Panc1 (cell line): ENCODE results near the gene SYPL2. TPM values are rescaled to one million over a fixed set of nuclear protein-coding genes. Genes with fewer than 3 reads are reported as not detected.

Source experiments
- ATAC-seq: fragments of 200-7000 bp; cut with Tn5 transposase; 2 replicates; pipeline ENCODE4 v1.9.1; 2020; ENCODE audit warnings: mild to moderate bottlenecking, moderate library complexity
- BruUV-seq: library from RNA; stranded (reverse); fragments of 400-500 nt; replicated peaks from 2 replicates; lab custom pipeline; 2021; lab: Mats Ljungman, UMichigan
- CTCF ChIA-PET: fragments of 300-600 bp; sonication (Branson Sonifier 250); formaldehyde crosslinking; loops from one replicate; lab custom pipeline; 2022; ENCODE audit warnings: antibody characterized with exemption; lab: Charles Lee
- POLR2A ChIA-PET: fragments of 300-600 bp; sonication (Branson Sonifier 250); formaldehyde crosslinking; loops from one replicate; lab custom pipeline; 2022; ENCODE audit warnings: antibody characterized with exemption; lab: Charles Lee
- DNase-seq: peaks from one replicate; pipeline ENCODE4 v3.0.0-alpha.2; 2010; ENCODE audit warnings: low read depth, low spot score
- H3K27ac ChIP-seq: 2 replicates; pipeline ENCODE4 v1.5.1; 2011; ENCODE audit warnings: mild to moderate bottlenecking, low read length, inconsistent platforms
- H3K27me3 ChIP-seq: fragments of 200-500 bp; sonication (Bioruptor generic); 2 replicates; pipeline ENCODE4 v1.6.0; 2014; ENCODE audit warnings: low read length, inconsistent platforms; ENCODE audit not compliant: control insufficient read depth, insufficient read depth
- H3K36me3 ChIP-seq: fragments of 200-500 bp; sonication (Bioruptor generic); 2 replicates; pipeline ENCODE4 v1.5.1; 2014; ENCODE audit warnings: inconsistent platforms, mild to moderate bottlenecking, low read length, moderate library complexity; ENCODE audit not compliant: control insufficient read depth, insufficient read depth
- H3K4me1 ChIP-seq: 2 replicates; pipeline ENCODE4 v1.5.1; 2011; ENCODE audit warnings: inconsistent platforms, mild to moderate bottlenecking, low read length, moderate library complexity; ENCODE audit not compliant: control insufficient read depth, insufficient read depth
- H3K4me3 ChIP-seq, 2 experiments: 2 replicates each; pipeline ENCODE4 v1.5.1; 2011 to 2012; ENCODE audit warnings: low read depth in 2 of 2, low read length in 2 of 2, mild to moderate bottlenecking in 2 of 2, inconsistent platforms in 1 of 2, moderate library complexity in 1 of 2
- H3K9me3 ChIP-seq: fragments of 200-500 bp; sonication (Bioruptor generic); 2 replicates; pipeline ENCODE4 v1.5.1; 2014; ENCODE audit warnings: low read depth, mild to moderate bottlenecking, inconsistent platforms, low read length, moderate library complexity; ENCODE audit not compliant: control insufficient read depth, insufficient read depth
- CTCF ChIP-seq: fragments of 450-650 bp; IDR thresholded peaks from 2 replicates; pipeline ENCODE4 v1.5.1; 2017; ENCODE audit warnings: mild to moderate bottlenecking
- POLR2AphosphoS5 ChIP-seq: IDR thresholded peaks from 2 replicates; pipeline ENCODE4 v1.6.1; 2012; ENCODE audit warnings: mild to moderate bottlenecking, low read depth, low read length, moderate library complexity
- REST ChIP-seq, 2 experiments: IDR thresholded peaks; 2 replicates each; pipeline ENCODE4 v1.6.1; 2011 to 2012; ENCODE audit warnings: low read depth in 2 of 2, control low read depth in 1 of 2, low read length in 1 of 2, mild to moderate bottlenecking in 1 of 2, moderate library complexity in 1 of 2; ENCODE audit not compliant: insufficient read depth in 1 of 2
- SIN3A ChIP-seq: IDR thresholded peaks from 2 replicates; pipeline ENCODE4 v1.6.1; 2012; ENCODE audit warnings: low read depth, mild to moderate bottlenecking, low read length, moderate library complexity, borderline replicate concordance; ENCODE audit not compliant: insufficient read depth
- TCF7L2 ChIP-seq: IDR thresholded peaks from 2 replicates; pipeline ENCODE4 v1.6.1; 2011; ENCODE audit warnings: mild to moderate bottlenecking, low read depth, low read length, inconsistent platforms
- in situ Hi-C: cut with HindIII; loops from 2 replicates; pipeline ENCODE4 v1.10.0; 2016; ENCODE audit warnings: low sequenced_read_pairs, low pct_unique_long_range_greater_than_20kb
- intact Hi-C: fragments of 100-400 bp; cut with micrococcal nuclease; formaldehyde crosslinking; loops from one replicate; pipeline ENCODE4 v1.10.0; 2022; ENCODE audit not compliant: unreplicated experiment
- total RNA-seq: library from RNA; stranded (reverse); gene quantifications from one replicate; pipeline ENCODE4 v1.2.1, GENCODE V29; 2021; ENCODE audit not compliant: unreplicated experiment

The SYPL2 gene
- total RNA-seq, 1 experiment from 2014 or later, result 0.74 TPM

GRCh38 chr1:109527846-109528695 is 61.7 kb downstream of the SYPL2 start:
- POLR2A ChIA-PET, result no interaction called here
- no TSS peak for BruUV-seq
- CTCF ChIA-PET, result interaction anchor here (0.9 kb wide), 1 partner anchor 34 kb away, joined by 4 read pairs; the partner anchor contains the start of gene CYB561D1
- DNase-seq (no peak), ATAC-seq (no peak)
- Histone ChIP-seq H3K27me3 (no peaks in the 10 kb centered on the region), H3K4me3 (no peak overlapping the region), H3K27ac (no peak overlapping the region), H3K4me1 (0 out of 2 replicates have a peak, but pooled peaks cover 3% of the 10 kb centered on the region), H3K36me3 (no peaks in the 10 kb centered on the region), H3K9me3 (no peaks in the 10 kb centered on the region)
- in situ Hi-C loops, result no loop called here
- TF ChIP-seq POLR2AphosphoS5 (no peak), TCF7L2 (no peak), CTCF (no peak), SIN3A (no peak), REST (IDR thresholded peaks at IDR 0.05; ENCODE audit: insufficient read depth in 1 of 2, low read depth in 2 of 2, low read length in 1 of 2) (no peak)
- intact Hi-C loops, result no loop called here

- no peak overlapping the region for H3K4me3 ChIP-seq
- TF ChIP-seq REST (IDR thresholded peaks at IDR 0.05; ENCODE audit: insufficient read depth in 1 of 2, low read depth in 2 of 2, low read length in 1 of 2), result no peak
- no peak for TF ChIP-seq SIN3A
- no peak for TF ChIP-seq TCF7L2
- no peak for TF ChIP-seq POLR2AphosphoS5
- no peak for TF ChIP-seq CTCF
- intact Hi-C loops, result no loop called here
- ATAC-seq, result no peak
- CTCF ChIA-PET, result interaction anchor here (0.9 kb wide), 1 partner anchor 35 kb away, joined by 4 read pairs; the partner anchor contains the start of gene CYB561D1
- no peaks in the 10 kb centered on the region for H3K27me3 ChIP-seq
- no peak for DNase-seq
- H3K4me1 ChIP-seq, result 0 out of 2 replicates have a peak, but pooled peaks cover 3% of the 10 kb centered on the region
- no peaks in the 10 kb centered on the region for H3K9me3 ChIP-seq
- no TSS peak for BruUV-seq
- in situ Hi-C loops, result no loop called here
- H3K36me3 ChIP-seq, result no peaks in the 10 kb centered on the region
- POLR2A ChIA-PET, result no interaction called here
- no peak overlapping the region for H3K27ac ChIP-seq
Measured at GRCh38 chr1:109528712-109529111, 62.4 kb downstream of the SYPL2 start.
